HG03103 (cell line): ENCODE measurements around the gene ABHD14A.

Source experiments
- ATAC-seq: cut with Tn5 transposase; IDR thresholded peaks from one replicate; pipeline ENCODE4 v1.9.1; 2021; ENCODE audit warnings: low read depth; ENCODE audit not compliant: unreplicated experiment

Gene ABHD14A

GRCh38 chr3:52013802-52014598, 39.1 kb downstream of the ABHD14A start:
- ATAC-seq = no peak

- no peak for ATAC-seq
Measured at GRCh38 chr3:52014613-52015012, 39.7 kb downstream of the ABHD14A start.

GRCh38 chr3:52015438-52016228, 40.8 kb downstream of the ABHD14A start:
- no peak for ATAC-seq

GRCh38 chr3:52017586-52017985, 42.7 kb downstream of the ABHD14A start:
- no peak for ATAC-seq

GRCh38 chr3:52018319-52019000, 43.6 kb downstream of the ABHD14A start:
- no peak for ATAC-seq

GRCh38 chr3:52019352-52020080, 44.7 kb downstream of the ABHD14A start:
- no peak for ATAC-seq

GRCh38 chr3:52020796-52021195, 45.9 kb downstream of the ABHD14A start:
- ATAC-seq = no peak

GRCh38 chr3:52021489-52022268, 46.8 kb downstream of the ABHD14A start:
- no peak for ATAC-seq

GRCh38 chr3:52022323-52023100, 47.6 kb downstream of the ABHD14A start:
- ATAC-seq = no peak

GRCh38 chr3:52023101-52023770, 48.4 kb downstream of the ABHD14A start:
- no peak for ATAC-seq

GRCh38 chr3:52023860-52024764, 49.2 kb downstream of the ABHD14A start:
- no peak for ATAC-seq

- ATAC-seq = no peak
Measured at GRCh38 chr3:52024765-52025452, 50.0 kb downstream of the ABHD14A start.

- ATAC-seq = no peak
Measured at GRCh38 chr3:52025453-52025852, 50.6 kb downstream of the ABHD14A start.

- ATAC-seq = no peak
Measured at GRCh38 chr3:52026041-52026440, 51.2 kb downstream of the ABHD14A start.

GRCh38 chr3:52028572-52028971, 53.7 kb downstream of the ABHD14A start:
- no peak for ATAC-seq

- no peak for ATAC-seq
Measured at GRCh38 chr3:52029053-52029452, 54.2 kb downstream of the ABHD14A start.

GRCh38 chr3:52029535-52029934, 54.7 kb downstream of the ABHD14A start:
- no peak for ATAC-seq
